GM21576 (cell line): ENCODE data around the gene STAT6.
"Not testable (repeated sequence)": the region's sequence is repeated elsewhere in the genome, so short reads cannot be mapped to it uniquely, and the experiment has no call there.

Source experiments
- ATAC-seq: cut with Tn5 transposase; IDR thresholded peaks from one replicate; pipeline ENCODE4 v1.9.1; 2021; ENCODE audit warnings: mild to moderate bottlenecking, moderate library complexity; ENCODE audit not compliant: unreplicated experiment

STAT6 gene

DNA sequence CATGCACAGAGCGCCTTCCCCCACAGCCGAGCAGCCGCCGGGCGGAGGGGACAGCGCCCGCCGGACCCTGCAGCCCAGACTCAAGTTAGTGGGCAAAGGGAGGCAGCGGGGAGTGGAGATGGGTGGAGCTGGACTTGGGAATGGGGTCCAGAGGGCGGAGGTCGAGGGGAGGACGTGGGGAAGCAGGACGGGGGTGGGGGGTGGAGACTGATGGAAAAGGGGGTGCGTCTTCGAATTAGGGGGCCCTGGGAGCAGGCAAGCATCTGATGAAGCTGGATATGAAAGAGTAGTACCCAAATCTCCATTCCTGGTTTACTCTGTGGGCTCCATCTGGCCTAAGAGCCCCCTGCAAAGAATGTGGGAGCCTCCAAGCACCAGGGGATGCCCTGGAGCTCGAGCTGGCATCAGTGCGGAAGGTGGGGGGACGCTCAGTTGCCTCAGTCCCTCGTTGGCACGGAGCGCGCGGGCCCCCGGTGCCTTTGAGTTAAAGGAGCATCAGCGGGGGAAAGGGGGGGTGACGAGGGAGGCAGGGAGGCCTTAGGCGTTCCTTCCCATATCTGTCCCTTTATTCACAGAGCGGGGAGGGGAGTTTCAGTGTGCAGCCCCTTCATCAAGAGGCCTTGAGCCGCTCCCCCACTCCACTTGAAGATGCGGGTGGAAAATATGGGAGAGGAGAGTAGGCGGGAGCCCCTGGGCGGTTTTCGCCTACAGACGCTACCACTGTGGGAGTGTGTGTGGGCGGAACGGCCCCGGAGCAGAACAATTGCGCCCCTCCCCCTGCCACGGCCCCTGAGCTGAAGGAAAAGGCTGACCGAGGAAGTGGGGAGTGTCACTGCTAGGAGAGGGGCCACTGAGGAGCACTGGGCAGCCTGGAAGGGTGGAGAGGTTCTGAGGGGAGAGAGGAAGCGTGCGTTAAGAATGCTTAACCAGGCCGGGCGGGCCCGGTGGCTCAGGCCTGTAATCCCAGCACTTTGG, 21.6 kb downstream of the STAT6 start:
- no peak for ATAC-seq

DNA sequence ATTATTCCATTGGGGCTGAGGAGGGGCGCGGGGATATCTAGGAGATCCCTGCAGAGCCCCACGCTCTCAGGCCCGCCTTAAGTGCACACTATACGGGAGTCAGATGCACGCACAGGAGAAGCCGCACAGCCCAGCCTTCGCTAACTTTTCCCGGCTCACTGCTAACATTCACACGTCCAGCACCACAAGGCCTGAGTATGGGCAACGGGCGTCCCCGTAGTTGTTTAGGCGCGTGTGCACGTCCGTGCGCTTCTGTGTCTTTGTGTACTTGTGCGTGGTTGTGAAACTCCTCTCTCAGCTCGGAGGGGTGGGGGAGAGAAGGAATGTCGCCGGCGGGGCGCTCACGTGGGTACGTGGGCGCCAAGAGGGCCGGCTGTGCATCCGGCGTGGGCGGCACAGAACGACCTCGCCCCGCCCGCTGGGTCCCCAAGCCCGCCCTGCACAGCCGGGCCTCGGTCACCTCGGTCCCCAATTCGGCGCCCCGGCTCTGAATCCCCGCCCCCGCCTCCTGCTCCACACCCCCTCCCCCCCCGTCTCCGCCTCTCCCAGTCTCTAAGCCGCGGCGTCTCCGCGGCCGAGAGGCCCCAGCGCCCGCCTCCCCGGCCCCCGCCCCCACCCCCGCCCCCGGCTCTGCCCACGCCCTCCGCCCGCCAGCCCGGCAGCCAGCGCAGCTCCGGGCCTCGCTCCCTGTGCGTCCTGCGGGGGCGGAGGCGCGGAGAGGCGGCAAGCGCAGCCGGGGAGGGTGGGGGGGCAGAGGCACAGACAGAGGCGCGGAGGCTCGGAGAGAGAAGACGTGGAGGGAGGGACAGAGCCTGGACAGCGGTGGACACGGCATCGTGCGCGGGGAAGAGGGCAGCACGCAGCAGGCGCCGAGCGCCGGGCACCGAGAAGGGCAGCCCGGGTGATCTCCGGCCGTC, 22.6 kb downstream of the STAT6 start, which contains the start of gene NAB2:
Gene NAB2 (plus strand): TSS at position 761 of the 917 bp plus-strand sequence. CDS start 158 bp downstream, outside the sequence.
- ATAC-seq: peak; percentile 52

DNA sequence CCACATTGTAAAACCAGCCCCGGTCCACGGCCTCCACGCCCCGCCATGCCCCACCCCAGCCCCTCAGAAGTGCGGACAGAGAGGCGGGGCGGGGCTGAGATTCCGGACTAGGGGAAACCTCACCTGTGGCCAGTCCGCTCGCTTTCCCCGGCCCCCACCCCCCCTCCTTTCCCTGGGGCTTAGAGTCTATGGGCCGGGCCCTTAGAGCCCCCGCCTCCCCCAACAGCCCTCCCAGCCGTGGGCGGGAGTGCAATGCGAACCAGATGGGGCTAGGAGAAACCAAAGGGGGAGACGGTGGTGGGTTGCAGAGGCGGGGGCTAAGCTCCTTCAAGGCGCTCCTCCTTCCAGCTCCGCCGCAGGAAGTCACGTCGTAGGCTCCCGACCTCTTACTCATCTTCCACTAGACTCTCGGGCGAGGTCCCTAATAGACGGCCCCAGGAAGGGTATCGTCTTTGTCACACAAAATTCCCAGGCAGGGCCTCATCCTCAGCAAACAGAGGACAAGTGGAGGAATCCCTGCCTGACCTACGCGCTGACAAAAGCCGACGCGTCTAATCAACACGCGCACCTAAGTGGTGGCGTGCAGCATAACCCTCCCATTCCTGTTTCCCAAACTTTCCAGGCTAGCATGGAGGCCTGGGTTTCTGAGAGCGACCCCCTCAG, 23.3 kb downstream of the STAT6 start:
- ATAC-seq: peak; percentile 36

DNA sequence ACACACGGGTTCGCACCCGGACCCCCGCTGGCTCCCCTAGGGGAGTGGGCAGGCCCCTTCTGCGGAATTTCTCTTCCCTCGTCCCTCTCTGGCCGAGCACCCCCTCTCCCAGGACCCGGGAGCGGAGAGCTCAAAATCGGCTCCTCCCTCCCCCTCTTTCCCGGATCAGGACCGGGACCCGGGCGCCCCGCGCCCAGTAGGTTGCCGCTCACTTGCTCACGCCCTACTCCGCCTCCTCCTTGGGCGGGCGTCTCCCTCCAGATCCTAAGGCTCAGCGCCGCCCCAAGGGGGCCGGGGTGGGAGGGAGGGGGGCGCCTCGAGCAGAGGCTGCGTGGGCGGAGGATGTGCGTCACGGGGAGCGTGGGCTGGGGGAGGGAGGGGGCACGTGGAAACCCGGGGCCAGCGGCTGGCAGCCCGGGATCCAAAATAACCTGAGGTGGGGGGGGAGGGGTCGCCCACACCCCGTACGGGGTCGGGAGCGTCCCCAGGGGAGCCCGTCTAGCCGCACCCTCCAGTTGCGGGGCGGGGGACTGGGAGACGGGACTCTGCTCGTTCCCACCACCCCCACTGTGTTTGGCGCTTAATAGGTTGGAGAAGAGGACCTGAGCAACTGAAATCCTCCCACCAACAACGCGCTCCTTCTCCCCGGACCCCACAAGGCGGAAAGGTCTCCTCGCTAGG, 24.0 kb downstream of the STAT6 start:
- ATAC-seq: peak; percentile 26

DNA sequence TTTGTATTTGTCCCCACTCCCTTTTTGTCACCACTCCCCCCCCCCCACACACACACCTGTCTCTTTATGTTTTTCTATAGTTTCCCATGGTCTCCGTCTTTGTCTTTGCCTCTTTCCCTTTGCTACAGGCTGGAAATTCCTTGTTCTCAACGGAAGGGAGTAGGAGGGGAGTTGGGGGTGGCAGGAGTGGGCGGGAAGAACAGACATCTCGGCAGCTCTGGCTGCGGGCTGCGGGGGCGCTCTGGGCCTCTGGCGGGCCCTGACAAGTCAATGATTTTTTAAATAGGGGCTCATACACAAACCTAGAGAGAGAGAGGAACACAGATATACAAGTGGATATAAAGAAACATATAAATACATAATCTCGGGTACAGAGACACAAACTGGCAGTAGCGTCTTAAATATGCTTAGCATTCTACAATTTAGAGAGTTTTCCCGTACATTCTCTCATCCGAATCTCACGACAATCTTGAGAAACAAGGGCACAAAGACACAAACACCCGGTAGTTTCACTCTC, 24.6 kb downstream of the STAT6 start:
- no peak for ATAC-seq

DNA sequence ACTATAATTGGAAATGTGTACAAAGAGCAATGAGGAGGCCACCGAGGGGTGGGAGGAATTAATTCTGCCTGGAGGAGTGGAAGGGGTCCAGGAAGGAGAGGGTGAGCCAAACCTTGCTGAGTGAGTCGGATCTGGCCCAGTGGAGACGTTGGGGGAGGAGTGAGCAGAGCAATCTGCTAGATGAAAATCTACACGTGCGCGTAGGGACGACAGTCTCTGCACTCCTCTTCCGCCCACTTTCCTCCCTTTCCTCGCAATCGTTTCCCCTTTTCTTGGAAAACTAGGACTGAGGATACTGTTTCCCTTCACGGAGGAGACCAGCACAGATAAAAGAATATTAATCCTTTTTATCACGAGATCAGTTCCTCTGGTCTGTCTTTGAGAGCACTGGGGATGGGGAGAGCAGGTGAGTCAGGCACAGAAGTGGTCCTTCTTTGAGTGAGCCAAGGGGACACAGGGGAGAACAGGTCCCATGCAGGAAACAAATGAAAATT, 25.1 kb downstream of the STAT6 start:
- ATAC-seq: no peak

DNA sequence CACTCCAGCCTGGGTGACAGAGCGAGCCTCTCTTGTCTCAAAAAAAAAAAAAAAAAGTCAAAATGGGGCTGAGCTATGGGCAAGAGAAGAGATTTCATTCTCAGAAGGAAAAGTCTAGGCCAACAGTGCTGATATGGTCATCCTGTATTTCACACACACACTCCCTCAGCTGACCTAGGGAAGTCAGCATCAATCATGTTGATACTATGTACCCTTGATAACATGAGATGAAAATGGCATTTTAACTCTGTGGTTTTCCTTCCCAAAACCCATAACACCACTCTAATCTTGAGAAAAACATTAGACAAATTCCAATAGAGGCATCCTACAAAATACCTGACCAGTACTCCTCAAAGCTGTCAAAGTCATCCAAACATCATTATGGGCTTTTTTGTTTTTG, 30.3 kb downstream of the STAT6 start:
- ATAC-seq: no peak

DNA sequence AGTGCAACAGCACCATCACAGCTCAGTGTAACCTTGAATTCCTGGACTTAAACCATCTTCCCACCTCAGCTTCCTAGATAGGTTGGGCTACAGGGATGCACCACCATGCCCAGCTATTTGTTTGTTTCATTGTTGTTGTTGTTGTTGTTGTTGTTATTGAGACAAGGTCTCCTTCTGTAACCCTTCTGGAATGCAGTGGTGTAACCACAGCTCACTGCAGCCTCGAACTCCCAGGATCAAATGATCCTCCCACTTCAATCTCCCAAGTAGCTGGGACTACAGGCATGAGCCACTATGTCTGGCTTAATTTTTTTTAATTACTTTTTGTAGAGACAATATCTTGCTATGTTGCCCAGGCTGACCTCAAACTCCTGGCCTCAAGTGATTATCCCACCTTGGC, 31.3 kb downstream of the STAT6 start:
- ATAC-seq: no peak

DNA sequence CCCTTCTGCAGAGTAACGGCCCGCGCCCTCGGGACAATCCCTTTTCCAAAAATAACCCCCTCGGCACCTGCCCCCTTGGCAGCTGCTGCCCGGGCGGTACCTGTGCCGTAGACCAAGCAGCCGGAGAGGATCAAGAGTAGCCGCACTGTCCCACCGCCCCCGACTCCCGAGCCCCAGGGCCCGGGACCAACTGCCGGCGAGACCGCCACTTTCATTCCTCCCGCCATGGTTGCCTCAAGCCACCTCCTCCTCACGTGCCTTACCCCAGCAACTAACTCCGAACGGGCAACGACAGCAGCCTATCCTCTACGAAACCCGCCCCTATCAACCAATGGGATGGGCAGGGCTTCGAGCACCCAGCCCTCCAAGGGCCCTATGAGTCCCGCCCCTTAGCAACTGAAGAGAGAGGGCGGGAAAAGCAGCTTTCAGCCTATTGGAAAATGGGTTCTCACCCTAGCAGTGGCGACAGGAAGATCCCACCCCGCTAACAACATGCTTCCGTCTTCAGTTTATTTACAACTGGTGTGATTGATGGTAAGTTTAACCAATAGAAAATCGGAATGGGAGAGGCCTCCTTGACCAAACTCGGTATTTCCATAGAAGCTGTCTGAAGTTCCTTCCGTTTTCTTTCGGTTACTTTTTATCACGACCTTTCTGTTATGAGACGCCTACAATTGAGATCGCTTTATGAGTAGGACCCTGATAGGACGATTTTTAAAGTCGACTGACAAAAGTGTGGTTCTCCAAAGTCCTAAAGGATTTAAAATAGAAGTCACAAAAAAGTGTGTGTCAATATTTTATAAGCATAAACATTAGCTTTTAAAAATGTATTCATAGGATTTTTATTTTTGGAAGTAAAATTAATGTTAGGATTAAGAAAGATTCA, 32.4 kb downstream of the STAT6 start, which contains the start of gene NEMP1:
Gene NEMP1 (minus strand): TSS at position 273 of the 886 bp plus-strand sequence. CDS start 46 bp downstream, at position 227.
- ATAC-seq: peak; percentile 95

DNA sequence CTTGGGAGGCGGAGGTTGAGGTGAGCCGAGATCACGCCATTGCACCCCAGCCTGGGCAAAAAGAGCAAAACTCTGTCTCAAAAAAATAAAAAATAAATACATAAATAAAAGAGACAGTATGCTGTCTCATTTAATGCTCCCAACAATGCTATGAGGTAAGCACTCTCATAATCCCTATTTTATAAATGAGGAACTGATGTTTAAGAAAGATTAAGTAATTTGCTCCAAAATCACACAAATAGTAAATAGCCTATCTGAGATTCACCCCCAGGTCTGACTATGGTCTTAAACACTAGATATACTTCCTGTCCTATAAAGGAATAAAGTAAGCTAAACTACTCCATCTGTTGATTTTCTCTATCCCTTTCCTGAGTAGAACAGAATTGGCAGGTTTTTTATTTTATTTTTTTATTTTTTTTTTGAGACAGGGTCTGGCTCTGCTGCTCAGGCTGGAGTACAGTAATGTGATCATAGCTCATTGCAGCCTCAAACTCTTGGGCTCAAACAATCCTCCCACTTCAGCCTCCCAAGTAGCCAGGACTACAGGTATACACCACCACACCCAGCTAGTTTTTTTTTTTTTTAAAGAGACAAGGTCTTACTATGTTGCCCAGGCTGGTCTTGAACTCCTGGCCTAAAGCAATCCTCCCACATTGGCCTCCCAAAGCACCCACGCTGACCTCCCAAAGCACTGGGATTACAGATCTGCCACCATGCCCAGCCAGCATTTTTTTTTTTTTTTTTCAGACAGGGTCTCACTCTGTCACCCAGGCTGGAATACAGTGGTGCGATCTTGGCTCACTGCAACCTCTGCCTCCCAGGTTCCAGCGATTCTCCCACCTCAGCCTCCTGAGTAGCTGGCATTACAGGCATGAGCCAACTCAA, 37.4 kb downstream of the STAT6 start:
- ATAC-seq: not testable (repeated sequence)

DNA sequence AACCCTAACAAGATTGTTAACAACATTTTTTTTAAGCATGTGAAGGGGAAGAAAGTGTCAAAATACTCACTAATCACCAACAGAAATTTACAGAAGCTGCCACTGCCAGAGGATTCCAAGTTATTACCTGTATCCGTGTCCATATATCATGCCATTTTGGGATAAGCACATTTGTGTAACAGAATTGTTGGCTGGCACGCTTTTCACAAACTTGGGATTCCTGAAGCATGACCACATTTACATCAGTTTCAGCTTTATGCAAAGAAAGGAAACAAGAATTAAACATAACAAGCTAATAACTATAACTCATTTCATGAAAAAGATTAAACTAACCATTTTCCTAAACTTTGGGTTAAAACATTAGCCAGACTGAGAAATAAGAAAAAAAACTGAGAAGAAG, 38.5 kb downstream of the STAT6 start:
- no peak for ATAC-seq

DNA sequence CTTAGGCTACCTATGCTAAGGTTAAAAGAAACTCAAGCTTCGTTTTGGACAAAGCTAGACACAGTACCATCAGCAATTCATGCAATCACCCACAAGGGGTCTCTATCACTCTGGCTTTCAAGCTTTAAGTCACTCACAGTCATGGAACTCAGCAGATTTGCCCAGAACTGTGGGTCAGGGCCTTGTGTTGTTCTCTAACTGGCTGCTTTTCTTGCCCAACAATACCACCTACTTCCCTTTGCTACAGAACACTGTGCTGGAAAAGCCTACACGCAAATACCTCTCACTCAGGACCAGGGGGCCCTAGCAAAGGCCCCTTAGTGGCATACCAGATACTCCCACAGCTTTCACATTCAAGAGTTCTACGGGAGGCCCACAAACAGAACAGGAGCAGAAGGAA, 41.6 kb downstream of the STAT6 start:
- ATAC-seq: peak; percentile 73

DNA sequence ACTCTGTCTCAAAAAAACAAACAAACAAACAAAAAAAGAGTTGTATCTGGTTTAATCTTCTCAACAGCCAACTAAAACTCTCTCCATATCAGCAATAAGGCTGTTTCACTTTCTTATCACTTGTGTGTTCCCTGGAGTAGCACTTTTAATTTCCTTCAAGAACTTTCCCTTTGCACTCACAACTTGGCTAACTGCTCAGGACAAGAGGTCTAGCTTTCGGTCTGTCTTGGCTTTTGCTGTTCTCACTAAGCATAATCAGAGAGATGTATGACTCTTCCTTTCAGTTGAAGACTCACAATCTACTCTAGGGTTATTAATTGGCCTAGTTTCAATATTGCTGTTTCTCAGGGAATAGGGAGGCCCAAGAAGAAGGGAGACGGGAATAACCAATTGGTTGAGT, 44.9 kb downstream of the STAT6 start:
- ATAC-seq: no peak

DNA sequence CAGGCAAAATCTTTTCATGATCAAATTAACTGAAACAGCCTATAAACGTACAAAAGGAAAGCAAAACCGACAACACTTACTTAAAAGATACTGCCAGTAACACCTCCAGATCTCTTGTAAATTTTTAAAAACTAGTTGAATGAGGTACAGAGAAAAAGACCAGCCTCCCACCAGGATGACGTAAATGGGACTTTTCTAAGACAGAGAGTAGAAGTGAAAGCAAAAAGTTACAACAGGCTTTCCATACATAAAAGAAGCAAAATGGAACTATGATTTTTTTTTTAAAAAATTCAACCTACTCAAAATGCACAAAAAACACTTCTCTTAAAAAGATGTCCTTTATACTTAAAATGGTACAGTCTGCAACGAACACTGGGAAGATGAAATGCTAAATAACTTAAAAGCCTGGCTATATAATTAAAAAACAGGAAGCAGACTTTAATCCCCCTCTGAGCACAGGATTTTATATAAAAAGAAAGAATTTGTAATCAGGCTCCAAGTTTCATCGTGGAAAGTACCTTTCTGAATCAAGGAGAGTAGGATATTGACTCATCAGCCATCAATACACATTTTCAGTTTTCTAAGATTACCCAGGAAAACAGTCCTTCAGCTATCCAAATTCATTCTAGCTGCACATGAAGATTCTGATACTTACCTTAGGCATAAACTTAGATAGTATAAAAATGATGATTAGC, 47.0 kb downstream of the STAT6 start:
- ATAC-seq: peak; percentile 84

DNA sequence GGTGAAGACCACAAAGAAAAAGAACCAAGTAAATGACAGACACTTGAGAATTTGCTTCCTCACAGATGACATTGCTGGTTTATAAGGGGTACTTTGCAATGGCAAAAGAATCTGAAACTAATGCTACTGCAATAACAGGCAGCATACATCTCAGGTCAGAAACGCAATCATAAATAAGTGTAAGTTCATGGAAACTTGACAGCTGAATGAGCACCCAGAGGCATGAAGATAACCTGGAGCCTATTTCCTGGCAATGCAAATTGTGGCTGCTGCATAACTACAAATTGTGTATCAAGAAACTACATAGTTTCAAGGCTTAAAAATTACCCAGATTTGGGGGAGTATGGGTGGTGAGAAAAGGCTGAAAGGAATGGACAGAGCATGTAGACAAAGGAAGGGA, 52.7 kb downstream of the STAT6 start:
- ATAC-seq: no peak

DNA sequence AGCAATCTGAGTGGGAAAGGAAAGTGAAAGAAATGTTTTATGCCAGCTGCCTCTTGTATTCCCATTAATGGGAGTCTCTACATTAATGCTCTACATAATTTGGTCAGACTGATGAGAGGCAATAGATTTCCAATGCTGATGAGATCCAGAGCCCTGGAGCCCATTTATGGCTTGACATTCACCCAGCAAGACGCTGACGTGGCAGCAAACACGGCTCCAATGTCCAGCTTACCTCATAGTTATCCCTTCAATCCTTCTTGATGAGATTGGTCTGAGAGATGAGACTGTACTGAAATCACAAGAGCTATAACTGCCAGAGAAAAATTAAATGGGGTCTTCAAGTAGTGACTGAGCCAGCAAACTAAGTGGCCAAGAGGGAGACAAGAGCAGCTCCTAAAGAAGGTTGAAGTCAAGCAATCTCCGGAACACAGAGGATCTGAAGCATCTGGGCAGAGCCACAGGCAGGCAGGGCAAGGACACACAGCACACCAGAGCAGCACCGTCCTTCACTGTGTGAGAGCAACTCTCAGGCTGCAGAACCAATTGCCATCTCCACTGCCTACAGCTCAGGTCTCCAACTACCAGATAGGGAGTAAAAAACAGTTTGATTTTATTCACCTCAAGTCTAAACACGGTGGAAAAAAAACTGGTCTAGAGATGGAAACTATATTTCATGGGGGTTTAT, 54.0 kb downstream of the STAT6 start:
- ATAC-seq: no peak

DNA sequence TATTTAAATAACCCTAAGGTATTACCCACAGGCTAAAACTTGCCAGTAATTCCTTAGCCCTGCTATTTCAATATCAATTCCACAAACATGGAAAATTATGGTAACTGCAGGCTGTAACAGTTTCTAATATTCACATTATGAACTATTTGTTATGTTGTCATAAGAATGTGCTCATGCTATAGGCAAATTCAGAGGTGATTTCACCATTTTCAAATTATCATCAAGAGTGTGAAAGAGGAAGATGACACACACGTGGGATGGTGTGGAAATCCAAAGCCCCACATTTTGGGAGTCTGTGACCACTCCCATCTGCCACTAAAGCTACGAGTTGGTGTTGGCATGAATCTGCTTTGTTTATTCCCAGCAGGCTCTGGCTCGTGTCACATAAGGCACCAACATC, 55.3 kb downstream of the STAT6 start:
- no peak for ATAC-seq
